Endothelial cell (in vitro differentiated cells): ENCODE results near the gene ASB2. TPM values are rescaled to one million over a fixed set of nuclear protein-coding genes. Genes with fewer than 3 reads are reported as not detected.

ENCODE experiments used
- DNase-seq: peaks from one replicate; pipeline ENCODE4 v3.0.0; 2021; ENCODE audit warnings: low spot score
- H3K27ac Mint-ChIP-seq: one replicate; pipeline ENCODE4 v1.8.0; 2021; ENCODE audit warnings: mixed read lengths, inconsistent platforms; ENCODE audit not compliant: unreplicated experiment
- H3K27me3 Mint-ChIP-seq: one replicate; pipeline ENCODE4 v1.8.0; 2021; ENCODE audit warnings: mild to moderate bottlenecking, moderate library complexity, mixed read lengths, inconsistent platforms; ENCODE audit not compliant: unreplicated experiment
- H3K36me3 Mint-ChIP-seq: one replicate; pipeline ENCODE4 v1.8.0; 2021; ENCODE audit warnings: mild to moderate bottlenecking, low read depth, mixed read lengths, inconsistent platforms; ENCODE audit not compliant: unreplicated experiment
- H3K4me1 Mint-ChIP-seq: one replicate; pipeline ENCODE4 v1.8.0; 2021; ENCODE audit warnings: mild to moderate bottlenecking, mixed read lengths, inconsistent platforms; ENCODE audit not compliant: unreplicated experiment
- H3K4me3 Mint-ChIP-seq: one replicate; pipeline ENCODE4 v1.8.0; 2021; ENCODE audit warnings: mild to moderate bottlenecking, mixed read lengths, inconsistent platforms; ENCODE audit not compliant: unreplicated experiment
- H3K9me3 Mint-ChIP-seq: one replicate; pipeline ENCODE4 v1.8.0; 2021; ENCODE audit warnings: mixed read lengths, inconsistent platforms; ENCODE audit not compliant: unreplicated experiment
- CTCF ChIP-seq: fragments of 200-600 bp; sonication (generic); IDR thresholded peaks from one replicate; pipeline ENCODE4 v1.5.0; 2021; ENCODE audit warnings: antibody characterized with exemption; ENCODE audit not compliant: unreplicated experiment
- total RNA-seq: library from RNA; stranded (reverse); fragmentation: NEBNext Ultra II Directional; extraction: Animal tissue kit (Norgen Biotek cat#: 25700); gene quantifications from one replicate; pipeline ENCODE4 v1.2.1, GENCODE V29; 2021; ENCODE audit not compliant: unreplicated experiment

The ASB2 gene
- total RNA-seq, 1 donor from 2014 or later: not detected

GRCh38 chr14:94016446-94016976, 40.1 kb upstream of the ASB2 start:
- TF ChIP-seq CTCF: no peak
- Mint-ChIP-seq H3K27me3 (peaks cover 2% of the 10 kb centered on the region), H3K36me3 (peaks cover 4% of the 10 kb centered on the region), H3K4me1 (no peaks in the 10 kb centered on the region), H3K4me3 (no peak overlapping the region), H3K27ac (no peak overlapping the region), H3K9me3 (peaks cover 4% of the 10 kb centered on the region)
- DNase-seq: no peak

GRCh38 chr14:94015223-94015622, 38.9 kb upstream of the ASB2 start:
- no peak overlapping the region for H3K4me3 Mint-ChIP-seq
- no peak for DNase-seq
- peaks cover 4% of the 10 kb centered on the region for H3K9me3 Mint-ChIP-seq
- H3K27me3 Mint-ChIP-seq: peaks cover 2% of the 10 kb centered on the region
- peak; percentile 19 for TF ChIP-seq CTCF
- no peak overlapping the region for H3K27ac Mint-ChIP-seq
- H3K4me1 Mint-ChIP-seq: no peaks in the 10 kb centered on the region
- peaks cover 4% of the 10 kb centered on the region for H3K36me3 Mint-ChIP-seq

- peaks cover 6% of the 10 kb centered on the region for H3K27me3 Mint-ChIP-seq
- H3K4me1 Mint-ChIP-seq: no peaks in the 10 kb centered on the region
- TF ChIP-seq CTCF: no peak
- H3K36me3 Mint-ChIP-seq: peaks cover 4% of the 10 kb centered on the region
- no peak overlapping the region for H3K27ac Mint-ChIP-seq
- H3K9me3 Mint-ChIP-seq: peaks cover 4% of the 10 kb centered on the region
- H3K4me3 Mint-ChIP-seq: no peak overlapping the region
- DNase-seq: no peak
Observed at GRCh38 chr14:94014382-94014781, 38.0 kb upstream of the ASB2 start.

- Mint-ChIP-seq H3K36me3 (no peaks in the 10 kb centered on the region), H3K9me3 (no peaks in the 10 kb centered on the region), H3K4me1 (no peaks in the 10 kb centered on the region), H3K27me3 (peaks cover 9% of the 10 kb centered on the region), H3K27ac (no peak overlapping the region), H3K4me3 (no peak overlapping the region)
- no peak for DNase-seq
- TF ChIP-seq CTCF: no peak
Observed at GRCh38 chr14:94011795-94012194, 35.4 kb upstream of the ASB2 start.

GRCh38 chr14:94010625-94011024, 34.3 kb upstream of the ASB2 start:
- no peak for TF ChIP-seq CTCF
- Mint-ChIP-seq H3K4me1 (no peaks in the 10 kb centered on the region), H3K27ac (no peak overlapping the region), H3K4me3 (no peak overlapping the region), H3K9me3 (no peaks in the 10 kb centered on the region), H3K27me3 (peaks cover 9% of the 10 kb centered on the region), H3K36me3 (no peaks in the 10 kb centered on the region)
- DNase-seq: no peak
